Heart left ventricle (tissue), 16 donors: ENCODE results near the gene MMD2. TPM values are rescaled to one million over a fixed set of nuclear protein-coding genes. Genes with fewer than 3 reads are reported as not detected.
"Not testable (repeated sequence)": the region's sequence is repeated elsewhere in the genome, so short reads cannot be mapped to it uniquely, and the experiment has no call there.

Experiments used
- ATAC-seq, 4 donors: fragments of 200-7000 bp; cut with Tn5 transposase; one replicate each; pipeline ENCODE4 v1.9.1; 2020 to 2022; ENCODE audit warnings: moderate library complexity in 4 of 4, mild to moderate bottlenecking in 3 of 4, moderate number of reproducible peaks in 1 of 4
- DNase-seq, 5 donors: peaks; one replicate each; pipeline ENCODE4 v3.0.0-alpha.2; 2020
- H3K27ac ChIP-seq, 12 donors: fragments of 200-600 bp; sonication (generic) in 4 of 12; one replicate each; pipeline versions ENCODE4 v1.5.0 to v1.8.0; 2016 to 2022; ENCODE audit warnings: mild to moderate bottlenecking in 2 of 12
- H3K27me3 ChIP-seq, 9 donors: fragments of 200-600 bp; sonication (generic) in 2 of 9; one replicate each; pipeline versions ENCODE4 v1.5.1 to v1.8.0; 2016 to 2022; ENCODE audit warnings: mild to moderate bottlenecking in 3 of 9
- H3K36me3 ChIP-seq, 9 donors: fragments of 200-600 bp; sonication (generic) in 2 of 9; one replicate each; pipeline versions ENCODE4 v1.5.0 to v1.8.0; 2018 to 2022; ENCODE audit warnings: mild to moderate bottlenecking in 2 of 9
- H3K4me1 ChIP-seq, 12 donors: fragments of 200-600 bp; sonication (generic) in 4 of 12; one replicate each; pipeline versions ENCODE4 v1.5.0 to v1.8.0; 2016 to 2022; ENCODE audit warnings: mild to moderate bottlenecking in 3 of 12
- H3K4me3 ChIP-seq, 12 donors: fragments of 200-600 bp; sonication (generic) in 4 of 12; one replicate each; pipeline versions ENCODE4 v1.5.0 to v1.8.0; 2017 to 2022; ENCODE audit warnings: mild to moderate bottlenecking in 9 of 12, moderate library complexity in 4 of 12
- H3K9me3 ChIP-seq, 12 donors: fragments of 200-600 bp; sonication (generic) in 4 of 12; one replicate each; pipeline versions ENCODE4 v1.5.0 to v1.8.0; 2016 to 2022; ENCODE audit warnings: mild to moderate bottlenecking in 1 of 12
- CTCF ChIP-seq, 12 donors: fragments of 200-600 bp; sonication (generic) in 4 of 12; IDR thresholded peaks; one replicate each; pipeline versions ENCODE4 v1.5.0 to v1.8.0; 2018 to 2022; ENCODE audit warnings: antibody characterized with exemption in 12 of 12, mild to moderate bottlenecking in 5 of 12
- POLR2A ChIP-seq, 2 donors: fragments of 450-650 bp; IDR thresholded peaks; one replicate each; pipeline ENCODE4 v1.6.1; 2017; ENCODE audit warnings: antibody characterized with exemption in 2 of 2, mild to moderate bottlenecking in 2 of 2, moderate library complexity in 2 of 2
- WGBS, 4 donors: extraction: QIAGEN DNeasy Blood & Tissue Kit in 2 of 4; methylation state at CpG; one replicate each; pipeline versions ENCODE4 v1.1.5 to v1.1.7; 2013 to 2018; 5-methylcytosine and 5-hydroxymethylcytosine counted together
- intact Hi-C, 10 donors: fragments of 100-400 bp; cut with DNase I; formaldehyde crosslinking; loops; one replicate each; pipeline versions ENCODE4 v1.11.1 to v1.14.2; 2022
- polyA plus RNA-seq, 2 donors: library from polyadenylated mRNA; stranded (reverse); fragments of 200-250 nt; gene quantifications; one replicate each; pipeline ENCODE4 v1.2.3, GENCODE V29; 2013
- total RNA-seq, 9 donors: library from RNA; depleted of rRNA in 2 of 9; stranded (reverse); fragments of >200 nt in 2 of 9; fragmentation: NEBNext Ultra II Directional in 3 of 9; extraction: Animal tissue kit (Norgen Biotek cat#: 25700) in 3 of 9; gene quantifications; one replicate each; pipeline versions ENCODE4 v1.1.0 to v1.2.4, GENCODE V29; 2016 to 2023
- donor health status: ischemic (EF 13 %, LVEDD 7.1; RV severe dilation, severe dysfunction).
- donor health status: healthy with polysubstance abuse.
- donor health status: DM: no; HTN: yes; CAD: no.
- donor health status: DM: no; HTN: no; CAD: no.
- donor health status: ischemic (EF 25% LVEDD 6.9; RV normal size, moderate dysfunction).
- donor health status: ischemic (EF 25% LVEDD 5.7; RV mildly dilated, moderate dysfunction).
- donor health status: healthy.
- donor health status: DM: yes; HTN: yes; CAD: no.
- donor health status: ischemic (EF 35%, LVEDD 5.7; RV mildly dilated, moderate dysfunction).
- donor health status: nonischemic (EF 11% LVEDD 7.7; RV severe dilation, severe dysfunction).
- donor health status: DM: yes; HTN: yes; CAD: no.
- donor health status: PGD.
- donor health status: ischemic (EF 29% LVEDD 5.4; RV normal size, mild dysfunction).
- donor health status: nonischemic (EF 23%, LVEDD 6.1; RV moderate dilation, normal function).

The MMD2 gene
- total and polyA plus RNA-seq, 11 donors = not detected

DNA sequence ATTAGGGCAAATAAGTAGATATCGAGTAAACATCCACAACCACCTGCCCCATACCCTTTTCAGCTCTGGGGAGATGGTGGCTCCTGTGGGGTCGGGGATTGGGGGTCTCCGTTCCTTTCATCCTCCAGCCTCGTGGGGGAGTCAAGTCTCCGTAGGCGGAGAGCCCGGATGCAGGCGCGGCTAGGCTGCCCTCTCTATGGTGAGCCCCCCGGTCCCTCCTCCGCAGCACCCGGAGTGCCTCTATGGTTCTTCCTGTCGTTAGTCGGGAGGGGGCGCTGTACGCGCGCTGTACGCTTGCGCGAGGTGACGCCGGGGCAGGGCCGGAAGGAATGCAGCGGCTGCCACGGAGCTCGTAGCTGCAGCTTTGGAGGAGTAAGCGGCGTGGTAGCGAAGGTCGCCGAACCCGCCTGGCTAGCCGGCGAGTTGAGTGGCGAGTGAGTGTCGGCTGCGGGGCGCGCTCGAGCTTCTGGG lies 14.8 kb upstream of the MMD2 start:
- DNase-seq (peak; percentile 88 to 96 (median 91)), ATAC-seq (peak; percentile 99)
- H3K27me3 ChIP-seq = no peaks in the 10 kb centered on the region
- peaks cover 0 to 27% (median 9%) of the 10 kb centered on the region in 12 donors for H3K4me1 ChIP-seq
- peak overlapping the region; percentile 70 to 94 (median 88) for H3K4me3 ChIP-seq
- peak; percentile 71 to 91 (median 80) for TF ChIP-seq CTCF (IDR thresholded peaks at IDR 0.05)
- TF ChIP-seq POLR2A (IDR thresholded peaks at IDR 0.05) = peak in 1 of 2 donors; percentile 33
- H3K27ac ChIP-seq = peak overlapping the region; percentile 35 to 94 (median 86)
- intact Hi-C loops = loop anchor here in 7 of 10 donors (2.0 to 10.0 kb wide), 5 partner anchors 74 to 114 kb away; partner anchors contain the start of gene RBAK (in 1 of the 7)
- peaks cover 0 to 28% (median 26%) of the 10 kb centered on the region in 9 donors for H3K36me3 ChIP-seq
- no peaks in the 10 kb centered on the region for H3K9me3 ChIP-seq
- 3 to 4% (median 4%) methylated on average over 29 to 41 of the region's 41 CpGs for WGBS, 4 donors

DNA sequence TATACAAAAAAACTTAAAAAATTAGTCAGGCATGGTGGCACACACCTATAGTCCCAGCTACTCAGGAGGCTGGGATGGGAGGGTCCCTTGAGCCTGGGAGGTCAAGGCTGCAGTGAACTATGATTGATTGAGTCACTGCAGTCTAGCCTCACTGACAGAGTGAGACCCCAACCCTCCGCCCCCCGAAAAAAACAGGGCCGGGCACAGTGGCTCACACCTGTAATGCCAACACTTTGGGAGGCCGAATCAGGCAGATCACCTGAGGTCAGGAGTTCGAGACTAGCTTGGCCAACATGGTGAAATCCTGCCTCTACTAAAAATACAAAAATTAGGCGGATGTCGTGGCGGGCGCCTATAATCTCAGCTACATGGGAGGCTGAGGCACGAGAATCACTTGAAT lies 13.5 kb upstream of the MMD2 start:
- Histone ChIP-seq H3K4me1 (peaks cover 0 to 18% (median 9%) of the 10 kb centered on the region in 12 donors), H3K36me3 (peaks cover 0 to 15% (median 13%) of the 10 kb centered on the region in 9 donors)
- H3K9me3 ChIP-seq, DNase-seq, H3K4me3 ChIP-seq, ATAC-seq, H3K27me3 ChIP-seq, H3K27ac ChIP-seq: not testable (repeated sequence)
- intact Hi-C loops = loop anchor here in 7 of 10 donors (2.0 to 10.0 kb wide), 5 partner anchors 75 to 115 kb away; partner anchors contain the start of gene RBAK (in 1 of the 7)
- WGBS, 4 donors = 78 to 97% (median 88%) methylated on average over 8 to 10 of the region's 10 CpGs

DNA sequence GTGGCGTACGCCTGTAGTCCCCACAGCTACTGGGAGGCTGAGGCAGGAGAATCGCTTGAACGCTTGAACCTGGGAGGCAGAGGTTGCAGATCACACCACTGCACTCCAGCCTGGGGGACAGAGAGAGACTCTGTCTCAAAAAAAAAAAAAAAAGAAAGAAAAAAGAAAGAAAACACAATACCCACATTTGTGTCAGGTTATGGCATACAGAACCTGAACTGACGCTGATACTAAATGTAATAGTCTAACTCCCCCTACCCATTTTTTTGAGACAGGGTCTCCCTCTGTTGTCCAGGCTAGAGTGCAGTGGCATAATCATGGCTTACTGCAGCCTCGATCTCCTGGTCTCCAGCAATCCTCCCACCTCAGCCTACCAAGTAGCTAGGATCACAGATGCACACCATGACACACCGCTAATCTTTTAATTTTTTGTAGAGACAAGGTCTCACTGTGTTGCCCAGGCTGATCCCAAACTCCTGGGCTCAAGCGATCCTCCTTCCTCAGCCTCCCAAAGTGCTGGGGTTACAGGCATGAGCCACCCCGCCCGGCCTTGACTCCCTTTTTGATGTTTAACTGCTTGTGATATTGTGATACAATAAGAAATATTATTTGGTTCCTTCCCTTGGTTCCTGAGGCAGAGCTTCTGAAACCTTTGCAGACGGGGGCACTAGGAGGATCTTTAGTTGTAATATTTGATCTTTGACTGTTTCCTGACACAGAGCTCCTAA lies 6.5 kb upstream of the MMD2 start:
- H3K36me3 ChIP-seq = no peaks in the 10 kb centered on the region
- WGBS, 4 donors = 87 to 88% (median 87%) methylated on average over 11 of the region's 11 CpGs
- peaks cover 0 to 44% (median 11%) of the 10 kb centered on the region in 9 donors for H3K27me3 ChIP-seq
- ATAC-seq = no peak
- H3K9me3 ChIP-seq = no peaks in the 10 kb centered on the region
- no peaks in the 10 kb centered on the region for H3K4me1 ChIP-seq
- DNase-seq = no peak
- TF ChIP-seq POLR2A (IDR thresholded peaks at IDR 0.05) (no peak), CTCF (IDR thresholded peaks at IDR 0.05) (no peak)
- intact Hi-C loops = no loop called here
- no peak overlapping the region for H3K4me3 ChIP-seq
- no peak overlapping the region for H3K27ac ChIP-seq

GRCh38 chr7:4964506-4964905 lies 5.5 kb upstream of the MMD2 start:
- Histone ChIP-seq H3K9me3 (no peaks in the 10 kb centered on the region), H3K27me3 (peaks cover 0 to 48% (median 15%) of the 10 kb centered on the region in 9 donors), H3K4me1 (no peaks in the 10 kb centered on the region), H3K36me3 (no peaks in the 10 kb centered on the region), H3K27ac (no peak overlapping the region), H3K4me3 (no peak overlapping the region)
- TF ChIP-seq CTCF (IDR thresholded peaks at IDR 0.05) (no peak), POLR2A (IDR thresholded peaks at IDR 0.05) (no peak)
- DNase-seq (no peak), ATAC-seq (no peak)
- intact Hi-C loops = no loop called here
- 57 to 66% (median 62%) methylated on average over 11 of the region's 11 CpGs for whole genome bisulfite sequencing, 4 donors
